Subcutaneous adipose tissue (tissue), 4 donors: ENCODE results near the gene LRRC41. TPM values are rescaled to one million over a fixed set of nuclear protein-coding genes. Genes with fewer than 3 reads are reported as not detected.

Experiments used
- CTCF ChIP-seq: fragments of 450-650 bp; IDR thresholded peaks from one replicate; pipeline ENCODE4 v1.5.1; 2016; ENCODE audit warnings: low read depth, mild to moderate bottlenecking, control low read depth, antibody characterized with exemption, moderate library complexity
- total RNA-seq, 4 donors: library from RNA; depleted of rRNA; stranded (reverse); fragments of >200 nt; gene quantifications; one replicate each; pipeline ENCODE4 v1.1.0, GENCODE V29; 2016

Gene LRRC41
- total RNA-seq, 4 donors from 2014 or later = 44.7 to 58.0 (median 52.0) TPM

- no peak for TF ChIP-seq CTCF
These were observed 46.9 kb downstream of the LRRC41 start for GRCh38 chr1:46256523-46256922.

DNA sequence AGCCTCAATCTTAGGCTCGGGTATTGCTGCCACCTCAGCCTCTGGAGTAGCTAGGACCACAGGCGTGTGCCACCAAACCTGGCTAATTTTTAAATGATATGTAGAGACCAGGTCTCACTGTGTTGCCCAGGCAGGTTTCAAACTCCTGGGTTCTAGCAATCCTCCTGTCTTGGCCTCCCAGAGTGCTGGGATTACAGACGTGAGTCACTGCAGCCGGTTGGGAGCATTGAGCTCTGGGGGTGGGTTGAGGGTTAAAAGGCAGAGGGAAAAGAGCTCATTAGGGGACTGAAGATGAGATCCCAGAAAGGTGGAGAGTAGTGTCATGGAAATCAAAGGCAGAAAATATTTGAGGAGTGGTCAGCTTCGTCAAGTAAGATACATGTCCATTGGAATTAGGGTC is 48.7 kb downstream of the LRRC41 start:
- TF ChIP-seq CTCF = no peak

DNA sequence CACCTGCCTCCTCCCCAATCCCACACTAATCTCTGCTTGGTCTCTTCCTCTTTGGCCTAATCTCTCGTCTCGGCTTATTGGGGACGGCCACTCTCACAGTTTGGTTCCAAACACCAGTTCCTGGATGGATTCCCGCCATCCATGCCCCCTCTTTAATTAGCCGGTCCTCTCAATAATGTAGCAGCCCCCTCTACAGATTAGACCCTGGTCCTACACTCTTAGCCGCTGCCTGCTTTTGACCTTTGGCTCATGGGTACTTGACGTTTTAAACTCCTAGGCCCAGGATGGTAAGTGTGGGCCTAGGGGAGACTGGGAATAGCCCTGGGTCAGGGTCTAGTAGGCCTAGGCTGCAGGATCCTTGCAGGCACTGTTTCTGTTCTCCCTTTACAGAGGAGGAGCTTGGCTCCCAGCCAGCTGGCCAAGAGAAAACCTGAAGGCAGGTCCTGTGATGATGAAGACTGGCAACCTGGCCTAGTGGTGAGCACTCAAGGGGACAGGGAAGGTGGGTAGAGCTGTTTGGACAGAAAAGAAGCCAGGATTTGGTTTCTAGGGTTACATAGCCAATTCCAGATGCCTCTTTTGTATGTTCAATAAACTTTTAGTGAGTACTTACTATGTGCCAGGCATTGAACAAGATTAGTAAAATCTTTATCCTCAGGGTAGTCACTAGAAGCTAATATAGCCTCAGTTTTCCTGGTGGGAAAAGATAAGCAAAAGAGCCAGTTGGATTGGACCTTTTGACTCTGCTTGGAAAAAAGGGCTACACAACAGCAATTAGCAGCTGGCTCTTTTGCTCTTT is 55.1 kb downstream of the LRRC41 start:
- no peak for TF ChIP-seq CTCF

GRCh38 chr1:46247436-46248121 is 55.8 kb downstream of the LRRC41 start, which contains the start of gene RAD54L:
RAD54L (plus strand) TSS chr1:46247763; CDS start chr1:46248406, 643 bp downstream.
- no peak for TF ChIP-seq CTCF

- no peak for TF ChIP-seq CTCF
These were observed 56.6 kb downstream of the LRRC41 start for GRCh38 chr1:46246548-46247435.

DNA sequence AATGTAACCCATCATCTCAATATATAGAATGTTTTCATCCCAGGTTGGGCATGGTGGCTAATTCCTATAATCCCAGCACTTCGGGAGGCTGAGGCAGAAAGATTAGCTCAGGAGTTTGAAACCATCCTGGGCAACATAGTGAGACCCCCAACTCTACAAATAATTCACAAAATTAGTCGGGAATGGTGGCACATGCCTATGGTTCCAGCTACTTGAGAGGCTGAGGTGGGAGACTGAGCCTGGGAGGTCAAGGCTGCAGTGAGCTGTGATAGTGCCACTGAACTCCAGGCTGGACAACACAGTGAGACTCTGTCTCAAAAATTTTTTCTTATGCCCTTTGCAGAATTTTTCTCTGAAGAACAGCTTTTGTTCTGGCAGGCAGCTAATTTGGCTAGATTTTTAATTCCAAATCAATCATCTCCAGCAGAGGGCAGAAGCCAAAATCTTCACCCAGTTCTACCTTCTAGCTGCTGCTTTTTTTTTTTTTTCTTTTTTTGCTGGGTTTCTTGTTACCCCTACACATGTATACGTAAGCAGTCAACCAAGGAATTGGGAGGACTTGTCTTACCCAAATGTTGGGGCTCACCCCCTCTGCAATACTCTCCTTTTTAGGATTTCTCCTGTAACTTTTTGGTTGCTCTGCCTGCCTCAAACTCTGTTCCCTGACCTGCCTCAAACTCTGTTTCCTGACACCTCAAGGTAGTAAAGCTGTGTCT is 58.6 kb downstream of the LRRC41 start:
- no peak for TF ChIP-seq CTCF
